Measurements from ENCODE around the gene NOL11. TPM values are rescaled to one million over a fixed set of nuclear protein-coding genes. Genes with fewer than 3 reads are reported as not detected.

Gene NOL11
- total RNA-seq, 2 donors from 2014 or later, result 48.3 to 60.7 TPM

GRCh38 chr17:67696347-67696746 lies 21.4 kb upstream of the NOL11 start:
- Mint-ChIP-seq H3K27ac (no peak overlapping the region), H3K4me3 (no peak overlapping the region), H3K27me3 (ENCODE audit: insufficient read depth) (no peaks in the 10 kb centered on the region), H3K4me1 (peaks cover 8% of the 10 kb centered on the region), H3K9me3 (no peaks in the 10 kb centered on the region), H3K36me3 (ENCODE audit: low read depth) (peaks cover 20% of the 10 kb centered on the region)
- Histone ChIP-seq H3K27ac (ENCODE audit: low read depth, low read length) (no peak overlapping the region), H3K4me1 (ENCODE audit: control insufficient read depth, insufficient read depth, low read length) (no peaks in the 10 kb centered on the region), H3K9ac (ENCODE audit: extremely low read depth, low read length, poor library complexity, severe bottlenecking) (no peak overlapping the region), H3K36me3 (ENCODE audit: control insufficient read depth, insufficient read depth, low read length) (peaks cover 19% of the 10 kb centered on the region), H3K4me3 (ENCODE audit: low read length) (no peak overlapping the region), H3K9me3 (ENCODE audit: control insufficient read depth, low read length) (peaks cover 11% of the 10 kb centered on the region), H3K27me3 (ENCODE audit: control insufficient read depth, insufficient read depth, low read length, poor library complexity, severe bottlenecking) (no peaks in the 10 kb centered on the region)
- no peak for DNase-seq
- WGBS, 2 experiments (ENCODE audit: insufficient coverage in 1 of 2, insufficient read length in 1 of 2), result 94 to 96% methylated on average over 2 to 3 of the region's 3 CpGs
- no peak for TF ChIP-seq CTCF (conservative IDR thresholded peaks at IDR 0.05)

- no peak for DNase-seq
- Histone ChIP-seq H3K4me3 (ENCODE audit: low read length) (no peak overlapping the region), H3K9me3 (ENCODE audit: control insufficient read depth, low read length) (peaks cover 11% of the 10 kb centered on the region), H3K4me1 (ENCODE audit: control insufficient read depth, insufficient read depth, low read length) (no peaks in the 10 kb centered on the region), H3K27me3 (ENCODE audit: control insufficient read depth, insufficient read depth, low read length, poor library complexity, severe bottlenecking) (no peaks in the 10 kb centered on the region), H3K9ac (ENCODE audit: extremely low read depth, low read length, poor library complexity, severe bottlenecking) (no peak overlapping the region), H3K36me3 (ENCODE audit: control insufficient read depth, insufficient read depth, low read length) (peaks cover 19% of the 10 kb centered on the region), H3K27ac (ENCODE audit: low read depth, low read length) (no peak overlapping the region)
- Mint-ChIP-seq H3K4me3 (no peak overlapping the region), H3K36me3 (ENCODE audit: low read depth) (peaks cover 20% of the 10 kb centered on the region), H3K27me3 (ENCODE audit: insufficient read depth) (no peaks in the 10 kb centered on the region), H3K4me1 (peaks cover 9% of the 10 kb centered on the region), H3K9me3 (no peaks in the 10 kb centered on the region), H3K27ac (no peak overlapping the region)
- 100% methylated on average over 3 of the region's 4 CpGs; no CpG with 5 or more reads in 1 of the 2 experiments for WGBS, 2 experiments (ENCODE audit: insufficient coverage in 1 of 2, insufficient read length in 1 of 2)
- TF ChIP-seq CTCF (conservative IDR thresholded peaks at IDR 0.05), result no peak
Measured at GRCh38 chr17:67696853-67697498, 20.8 kb upstream of the NOL11 start.

- Histone ChIP-seq H3K27ac (ENCODE audit: low read depth, low read length) (no peak overlapping the region), H3K36me3 (ENCODE audit: control insufficient read depth, insufficient read depth, low read length) (no peaks in the 10 kb centered on the region)
Measured at GRCh38 chr17:67700037-67700724, 17.6 kb upstream of the NOL11 start.

More at GRCh38 chr17:67700037-67700724, 17.6 kb upstream of the NOL11 start:
- no peak overlapping the region for H3K9ac ChIP-seq (ENCODE audit: extremely low read depth, low read length, poor library complexity, severe bottlenecking)
- no peaks in the 10 kb centered on the region for H3K9me3 ChIP-seq (ENCODE audit: control insufficient read depth, low read length)
- Mint-ChIP-seq H3K4me3 (no peak overlapping the region), H3K4me1 (peaks cover 9% of the 10 kb centered on the region), H3K36me3 (ENCODE audit: low read depth) (no peaks in the 10 kb centered on the region), H3K9me3 (no peaks in the 10 kb centered on the region), H3K27ac (peak overlapping the region; percentile 44), H3K27me3 (ENCODE audit: insufficient read depth) (no peaks in the 10 kb centered on the region)
- no peak overlapping the region for H3K4me3 ChIP-seq (ENCODE audit: low read length)
- 91 to 92% methylated on average over 4 to 5 of the region's 5 CpGs for WGBS, 2 experiments (ENCODE audit: insufficient coverage in 1 of 2, insufficient read length in 1 of 2)
- no peaks in the 10 kb centered on the region for H3K27me3 ChIP-seq (ENCODE audit: control insufficient read depth, insufficient read depth, low read length, poor library complexity, severe bottlenecking)
- H3K4me1 ChIP-seq (ENCODE audit: control insufficient read depth, insufficient read depth, low read length), result no peaks in the 10 kb centered on the region
- no peak for TF ChIP-seq CTCF (conservative IDR thresholded peaks at IDR 0.05)
- no peak for DNase-seq

Measured in endodermal cell (in vitro differentiated cells).